NCI-H226 (cell line): ENCODE results near the gene CDH4.

ENCODE experiments used
- DNase-seq: peaks from one replicate; pipeline ENCODE4 v3.0.0-alpha.2; 2015

CDH4 gene

GRCh38 chr20:61614706-61615100 is 362.6 kb downstream of the CDH4 start:
- no peak for DNase-seq

DNA sequence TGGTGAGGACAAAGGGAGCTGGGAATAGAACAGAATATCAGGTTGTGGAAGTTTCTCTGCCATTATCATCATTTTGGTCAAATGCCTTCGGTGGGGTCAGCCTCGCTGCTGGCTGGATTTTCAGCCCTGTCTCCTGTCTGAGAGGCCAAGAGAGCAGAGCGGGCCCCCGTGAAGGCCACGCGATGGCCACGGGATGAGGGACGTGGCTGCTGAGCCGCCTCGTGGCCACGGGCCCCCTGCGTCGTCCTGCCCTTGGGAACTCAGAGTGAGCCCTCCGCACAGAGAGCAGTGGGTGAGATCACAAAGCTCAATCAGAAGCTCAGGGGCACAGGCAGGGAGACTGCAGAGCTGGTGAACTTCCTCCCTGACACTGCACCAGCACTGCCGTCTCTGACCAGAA is 363.7 kb downstream of the CDH4 start:
- DNase-seq: no peak

DNA sequence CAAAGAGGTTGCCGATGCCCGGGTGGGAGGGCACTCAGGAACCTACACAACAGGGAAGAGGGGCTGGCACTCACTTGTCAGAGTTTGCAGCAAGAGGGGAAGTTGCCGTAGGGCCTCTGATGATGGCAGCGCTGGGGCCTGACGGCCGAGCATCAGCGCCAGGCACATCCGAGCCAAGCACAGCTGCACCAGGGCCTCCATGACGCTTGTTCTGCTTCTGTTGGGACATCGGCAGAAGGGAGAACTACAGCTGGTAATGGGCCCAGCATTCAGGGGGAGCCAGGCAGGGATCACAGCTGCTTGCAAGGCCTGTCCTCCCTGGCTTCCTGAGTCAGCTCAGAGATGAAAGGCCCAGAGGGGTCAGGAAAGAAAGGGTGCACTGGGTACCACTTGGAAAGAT is 367.7 kb downstream of the CDH4 start:
- no peak for DNase-seq

- DNase-seq: no peak
These were observed 368.1 kb downstream of the CDH4 start for GRCh38 chr20:61620174-61620573.

DNA sequence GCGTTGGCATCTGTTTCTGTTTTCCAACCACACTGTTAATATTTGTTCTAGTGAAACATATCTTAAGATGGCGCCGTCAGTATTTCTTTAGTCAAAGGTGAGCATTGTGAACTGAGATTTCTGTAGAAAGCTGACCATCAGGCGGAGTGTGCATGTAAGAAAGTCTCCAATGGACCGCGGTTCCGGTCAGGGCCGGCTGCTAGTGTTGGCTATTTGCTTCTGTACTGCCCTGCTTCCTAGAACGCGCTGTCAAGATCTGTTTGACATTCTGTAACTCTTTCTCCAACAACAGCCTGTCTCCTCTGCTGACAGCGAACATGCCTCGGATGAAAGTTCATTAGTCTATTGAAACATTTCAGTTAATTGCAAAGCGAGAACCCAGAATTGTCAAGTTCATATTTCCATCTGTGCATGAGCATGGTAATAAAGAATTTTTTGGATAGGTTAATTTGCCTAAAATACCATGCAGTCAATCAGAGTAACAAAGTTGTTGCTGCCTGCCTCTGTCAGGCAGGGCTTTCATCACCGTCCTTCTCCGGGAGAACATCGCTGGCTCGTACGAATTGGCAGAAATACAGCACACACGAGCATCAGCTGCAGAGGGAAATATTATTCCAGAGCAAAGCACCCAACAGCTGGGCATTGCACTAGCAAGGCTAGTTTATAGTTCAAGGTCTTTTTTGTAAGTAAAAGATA is 369.1 kb downstream of the CDH4 start:
- no peak for DNase-seq

GRCh38 chr20:61621852-61622251 is 369.8 kb downstream of the CDH4 start:
- no peak for DNase-seq

DNA sequence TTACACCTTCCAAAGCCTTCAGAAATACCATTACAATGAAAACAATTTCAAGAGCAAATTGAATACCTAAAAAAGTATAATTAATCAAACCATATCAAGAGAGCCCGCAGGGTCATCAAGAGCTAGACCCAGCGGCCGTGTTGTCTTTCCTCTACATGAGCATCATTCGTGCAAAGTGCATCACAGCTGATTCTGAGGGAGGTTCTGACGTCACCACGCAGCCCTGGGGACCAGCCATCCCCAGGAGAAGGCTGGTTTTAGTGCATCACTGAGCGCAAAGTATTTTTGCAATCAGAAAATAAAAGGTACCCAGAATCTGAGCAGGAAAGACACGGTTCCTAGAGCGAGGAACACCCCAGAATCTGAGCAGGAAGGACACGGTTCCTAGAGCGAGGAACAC is 371.4 kb downstream of the CDH4 start:
- no peak for DNase-seq

DNA sequence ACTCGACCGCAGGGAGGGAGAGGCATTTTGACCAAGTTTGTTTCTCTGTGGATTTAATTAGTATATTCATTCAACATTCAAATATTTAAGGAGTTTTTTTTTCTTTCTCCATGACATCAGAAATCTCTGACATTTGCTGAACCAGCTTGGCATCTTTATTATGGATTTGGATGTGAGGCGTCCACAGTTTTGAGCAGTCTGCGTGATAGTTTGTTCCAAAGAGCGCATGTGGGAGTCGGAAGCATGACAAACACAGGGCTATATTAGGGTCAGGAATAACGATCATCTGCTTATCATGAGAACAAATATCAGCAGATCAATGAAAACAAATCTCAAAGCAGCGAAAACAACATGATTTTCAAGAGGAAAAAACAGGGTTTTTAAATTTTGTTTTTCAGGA is 373.2 kb downstream of the CDH4 start:
- no peak for DNase-seq

DNA sequence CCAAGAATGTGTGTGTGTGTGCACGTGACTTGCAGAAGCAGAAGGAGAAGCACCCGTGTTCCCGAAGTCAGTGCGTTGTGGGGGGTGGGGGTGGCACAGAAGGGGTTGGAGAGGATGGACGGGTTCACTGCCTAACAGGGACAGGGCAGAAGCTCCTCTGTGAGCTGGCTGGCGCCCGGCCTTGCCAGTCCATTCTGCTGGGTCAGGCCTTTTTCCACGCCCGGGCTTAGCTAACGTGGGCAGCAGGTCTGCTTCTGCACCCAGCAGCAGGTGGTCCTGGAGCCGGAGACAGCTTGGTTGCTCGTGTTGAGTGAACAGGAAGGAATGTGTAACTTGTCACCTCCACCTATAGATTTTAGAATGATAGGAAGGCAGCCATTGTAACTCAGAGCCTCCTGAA is 374.4 kb downstream of the CDH4 start:
- no peak for DNase-seq

DNA sequence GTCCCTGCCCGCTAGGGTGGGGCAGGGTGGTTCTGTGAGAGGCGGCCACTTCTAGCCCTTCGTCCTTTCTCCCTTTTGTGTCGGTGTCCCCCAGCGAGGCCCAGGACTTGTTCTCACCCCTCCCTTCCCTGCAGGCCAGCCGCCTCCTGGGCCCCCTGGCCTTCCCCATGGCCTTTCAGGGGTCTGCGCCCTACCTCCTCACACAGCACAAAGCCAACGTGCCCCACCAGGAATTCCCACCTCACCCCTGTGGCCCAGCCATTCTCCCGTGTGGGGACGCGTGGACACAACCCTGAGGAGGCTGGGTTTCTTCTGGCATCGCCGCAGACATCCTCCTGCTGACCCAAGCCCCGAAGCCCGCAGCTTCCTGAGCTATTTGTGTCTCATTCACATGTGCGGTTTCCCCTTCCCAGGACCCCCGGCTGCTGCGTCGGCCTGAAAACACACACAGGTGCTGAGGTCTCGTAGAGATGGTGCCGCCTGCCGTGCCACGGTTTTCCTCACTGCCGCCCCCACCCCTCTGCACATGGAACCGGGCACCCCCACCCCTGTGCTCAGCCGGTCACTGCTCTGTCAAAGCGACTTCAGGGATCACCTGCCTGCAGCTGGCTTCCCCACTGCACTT is 375.8 kb downstream of the CDH4 start:
- no peak for DNase-seq

GRCh38 chr20:61628480-61628879 is 376.4 kb downstream of the CDH4 start:
- no peak for DNase-seq

DNA sequence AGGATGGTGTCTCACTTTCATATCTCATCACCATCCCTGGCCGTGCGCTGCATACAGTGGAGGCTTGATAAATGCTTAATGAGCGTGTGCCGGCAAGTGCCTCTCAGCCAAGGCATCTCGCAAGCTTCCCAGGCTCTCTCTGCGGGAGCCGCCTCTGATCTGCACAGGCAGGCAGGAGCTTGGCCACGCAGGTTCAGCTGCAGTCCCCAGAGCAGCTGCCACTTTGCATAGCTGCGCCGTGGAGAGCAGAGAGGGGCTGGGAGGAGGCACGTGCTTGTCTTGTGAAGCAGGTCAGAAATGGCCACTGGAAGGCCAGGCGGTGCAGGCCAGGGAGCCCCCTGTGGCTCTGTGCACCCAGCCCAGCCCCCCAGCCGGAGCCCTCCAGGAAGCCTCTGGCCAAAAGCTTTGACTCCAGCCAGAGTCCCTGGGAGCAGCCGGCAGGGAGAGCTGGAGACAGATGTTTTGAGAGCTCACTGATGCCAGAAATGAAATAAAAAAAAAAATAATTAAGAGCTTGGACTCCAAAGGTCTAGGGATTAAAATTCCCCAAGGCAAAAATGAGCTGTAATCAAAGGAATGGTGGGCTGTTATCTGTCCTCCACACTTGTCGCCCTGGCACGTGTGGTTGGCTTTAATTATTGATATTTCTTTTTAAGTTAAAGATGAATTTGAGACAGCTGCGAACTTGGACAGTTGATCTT is 377.0 kb downstream of the CDH4 start:
- no peak for DNase-seq

DNA sequence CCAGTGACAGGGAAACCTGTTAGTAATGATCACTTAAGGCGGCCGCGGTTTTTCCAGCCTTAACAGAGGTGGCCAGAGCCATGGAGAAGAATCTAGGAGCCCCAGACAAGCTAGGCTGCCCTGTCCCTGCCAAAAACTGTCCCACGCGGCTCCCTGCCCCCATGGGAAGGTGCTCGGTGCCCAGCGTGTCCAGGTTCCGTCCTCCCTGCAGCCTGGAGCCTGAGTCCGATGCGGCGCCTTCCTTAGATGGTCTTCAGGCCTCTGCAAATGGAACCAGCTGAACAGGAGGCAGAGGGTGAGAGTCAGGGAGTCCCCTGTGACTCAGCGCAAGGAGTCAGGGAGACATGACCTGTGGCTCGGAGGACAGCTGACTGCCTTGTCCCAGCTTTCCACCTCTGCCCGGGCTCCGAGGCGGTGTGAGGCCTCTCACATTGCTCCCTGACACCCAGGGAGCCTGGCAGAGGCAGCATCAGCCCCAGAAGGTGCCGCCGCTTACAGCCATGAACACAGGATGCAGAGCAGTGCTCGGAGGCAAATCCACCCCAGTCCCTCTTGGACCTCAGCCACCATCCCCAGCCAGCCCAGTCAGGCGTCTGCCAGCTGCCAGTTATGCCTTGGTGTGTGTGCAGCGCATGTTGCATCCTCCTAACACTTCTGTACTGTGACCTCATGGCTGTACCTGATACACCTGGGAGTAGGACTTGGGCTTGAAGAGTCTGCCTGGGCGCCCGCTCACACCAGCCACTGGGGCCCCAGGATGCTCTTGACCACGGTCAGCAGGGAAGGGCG is 377.7 kb downstream of the CDH4 start:
- no peak for DNase-seq

- DNase-seq: no peak
These were observed 378.3 kb downstream of the CDH4 start for GRCh38 chr20:61630391-61630650.

DNA sequence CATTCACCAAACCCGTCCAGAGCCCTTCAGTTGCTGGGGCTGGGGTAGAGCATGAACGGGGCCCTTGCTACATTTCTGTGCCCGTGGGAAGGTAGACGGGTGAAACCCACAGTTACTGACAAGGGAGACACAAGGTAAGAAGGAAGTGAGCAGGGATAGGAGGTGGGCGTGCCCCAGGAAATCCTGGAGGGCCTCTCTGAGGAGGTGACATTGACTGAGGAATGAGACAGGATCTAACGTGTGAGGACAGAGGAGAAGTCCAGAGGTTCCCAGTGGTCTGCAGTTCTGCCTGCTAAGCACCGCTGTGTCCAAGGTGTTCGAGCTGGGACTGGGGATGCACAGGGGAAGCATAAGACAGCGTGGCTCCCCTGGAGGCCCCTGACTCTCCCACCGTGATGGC is 378.8 kb downstream of the CDH4 start:
- DNase-seq: no peak

- DNase-seq: no peak
These were observed 379.7 kb downstream of the CDH4 start for GRCh38 chr20:61631751-61632150.

DNA sequence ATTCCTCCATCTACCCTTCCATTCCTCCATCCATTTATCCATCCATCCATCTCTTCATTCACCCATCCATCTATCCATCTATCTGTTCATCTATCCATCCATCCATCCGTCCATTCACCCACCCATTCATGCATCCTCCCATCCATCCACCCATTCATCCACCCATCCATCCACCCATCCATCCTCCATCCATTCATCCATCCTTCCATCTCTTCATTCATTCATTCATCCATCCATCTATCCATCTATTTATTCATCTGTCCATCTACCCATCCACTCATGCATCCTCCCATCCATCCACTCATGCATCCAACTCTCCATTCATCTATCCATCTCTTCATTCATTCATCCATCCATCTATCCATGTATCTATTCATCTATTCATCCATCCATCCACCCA is 380.9 kb downstream of the CDH4 start:
- DNase-seq: no peak

DNA sequence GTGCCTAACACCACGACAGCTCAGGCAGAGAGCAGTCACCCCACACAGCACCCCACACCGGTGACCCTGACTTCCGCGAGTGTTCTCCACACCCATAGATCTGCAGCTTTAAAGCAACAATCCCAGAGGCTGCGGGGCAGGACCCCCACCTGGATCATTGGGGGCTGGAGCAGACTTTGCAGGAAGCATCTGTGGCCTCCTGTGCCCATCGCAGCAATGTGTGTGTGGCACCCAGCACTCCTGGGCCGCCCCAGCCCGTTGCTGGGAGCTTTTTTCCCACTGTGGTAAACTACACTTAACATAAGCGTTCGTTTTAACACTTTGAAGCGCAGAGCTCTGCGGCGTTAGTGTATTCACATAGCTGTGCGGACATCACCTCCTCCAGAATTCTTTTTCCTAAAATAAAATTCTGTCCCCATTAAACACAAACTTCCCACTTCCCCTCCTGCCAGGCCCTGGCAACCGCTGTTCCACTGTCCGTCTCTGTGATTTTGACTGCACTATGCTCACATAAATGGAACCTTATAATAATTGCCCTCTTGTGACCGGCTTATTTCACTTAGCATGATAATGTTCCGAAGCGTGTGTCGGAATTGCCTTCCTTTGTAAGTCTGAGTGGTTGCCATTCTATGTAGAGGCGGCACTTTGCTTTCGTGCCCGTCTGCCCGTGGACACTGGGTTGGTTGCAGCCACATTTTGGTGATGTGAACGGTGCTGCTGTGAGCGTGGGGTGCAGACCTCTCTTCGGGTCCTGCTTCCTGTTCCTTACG is 382.5 kb downstream of the CDH4 start:
- no peak for DNase-seq

DNA sequence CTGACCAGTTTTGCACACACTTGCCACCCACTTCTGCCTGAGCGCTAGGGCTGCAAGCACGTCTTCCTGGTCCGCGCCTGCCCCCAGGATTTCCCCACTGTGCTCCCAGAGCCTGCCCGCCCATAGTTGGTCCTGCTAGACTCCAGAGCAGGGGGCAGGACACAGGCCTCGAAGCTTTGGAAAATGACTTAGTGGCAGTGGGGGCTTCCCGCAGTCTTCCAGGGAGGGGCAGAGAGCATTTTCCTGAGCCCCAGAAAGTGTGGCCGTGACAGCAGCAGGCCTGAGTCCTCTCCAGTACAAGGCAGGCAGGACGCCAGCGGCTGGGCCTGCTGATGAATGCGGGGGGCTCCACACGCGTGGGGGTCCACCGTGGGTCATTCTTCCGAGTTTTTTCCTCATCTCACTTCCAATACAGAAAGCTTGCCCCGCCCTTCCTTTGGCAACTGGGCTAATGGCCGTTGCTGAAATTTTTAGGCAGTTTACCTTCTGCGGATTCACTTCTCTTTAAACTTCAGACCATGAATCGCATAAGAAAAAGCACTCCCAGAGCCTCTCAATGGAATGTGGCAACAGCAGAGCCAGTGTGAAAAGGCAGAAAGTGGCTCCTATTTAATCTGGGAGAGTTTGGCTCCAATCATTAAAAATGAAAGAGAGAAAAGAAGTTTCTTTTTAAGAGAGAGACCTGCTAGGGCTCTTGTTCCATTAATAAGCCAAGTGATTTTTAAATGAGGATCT is 383.8 kb downstream of the CDH4 start:
- DNase-seq: no peak

GRCh38 chr20:61636531-61637116 is 384.6 kb downstream of the CDH4 start:
- no peak for DNase-seq

DNA sequence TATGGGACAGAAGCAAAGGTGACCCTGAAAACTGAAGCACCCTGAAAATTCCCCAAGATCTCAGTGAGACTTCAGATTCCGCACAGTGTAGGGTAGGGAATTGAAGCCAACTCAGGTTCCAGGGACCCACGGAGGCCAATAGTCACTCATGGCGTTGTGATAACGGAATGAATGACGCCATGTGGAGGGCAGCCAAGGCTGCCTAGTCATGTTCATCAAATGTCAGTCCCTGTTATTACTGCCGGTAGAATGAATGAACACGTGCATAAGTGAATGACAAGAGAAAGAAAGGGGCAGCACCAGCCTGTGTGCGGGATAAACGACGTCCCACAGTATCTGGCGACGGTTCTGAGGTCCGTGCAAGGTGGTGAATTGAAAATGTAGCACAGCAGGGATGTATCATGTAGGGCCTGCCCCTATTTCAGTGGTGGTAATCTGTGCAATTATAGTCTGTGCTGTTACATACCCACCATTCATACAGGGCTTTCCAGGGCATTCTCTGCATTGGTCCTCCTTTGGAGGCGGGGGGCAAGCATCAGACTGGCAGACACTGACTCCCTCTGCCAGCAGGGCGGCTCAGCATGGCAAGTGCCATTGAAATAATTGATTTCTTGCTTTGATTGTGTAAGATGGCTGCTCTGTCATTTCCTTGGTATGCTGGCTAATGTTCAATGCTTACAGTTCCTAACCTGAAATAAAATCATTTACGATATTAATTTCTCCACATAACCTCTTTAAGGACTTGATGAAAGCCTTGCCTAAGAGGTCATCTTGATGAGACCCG is 386.9 kb downstream of the CDH4 start:
- DNase-seq: peak; percentile 14
